Camera-type eye (tissue), 1 donor: Measurements from ENCODE around the gene MT1G. TPM values are rescaled to one million over a fixed set of nuclear protein-coding genes. Genes with fewer than 3 reads are reported as not detected.

Experiments used
- total RNA-seq: library from RNA; depleted of rRNA; stranded (reverse); fragments of >200 nt; gene quantifications from one replicate; pipeline ENCODE4 v1.2.3, GENCODE V29; 2014

MT1G gene
- not detected for total RNA-seq

GRCh38 chr16:56667581-56668571 lies at the start of gene MT1G:
TSS of gene MT1G (minus strand) at chr16:56668065. CDS start at chr16:56667993, 72 bp downstream.

GRCh38 chr16:56681939-56682702 lies 14.3 kb upstream of the MT1G start, which contains the start of gene MT1X:
TSS of gene MT1X (plus strand) at chr16:56682470. CDS start at chr16:56682541, 71 bp downstream.

DNA sequence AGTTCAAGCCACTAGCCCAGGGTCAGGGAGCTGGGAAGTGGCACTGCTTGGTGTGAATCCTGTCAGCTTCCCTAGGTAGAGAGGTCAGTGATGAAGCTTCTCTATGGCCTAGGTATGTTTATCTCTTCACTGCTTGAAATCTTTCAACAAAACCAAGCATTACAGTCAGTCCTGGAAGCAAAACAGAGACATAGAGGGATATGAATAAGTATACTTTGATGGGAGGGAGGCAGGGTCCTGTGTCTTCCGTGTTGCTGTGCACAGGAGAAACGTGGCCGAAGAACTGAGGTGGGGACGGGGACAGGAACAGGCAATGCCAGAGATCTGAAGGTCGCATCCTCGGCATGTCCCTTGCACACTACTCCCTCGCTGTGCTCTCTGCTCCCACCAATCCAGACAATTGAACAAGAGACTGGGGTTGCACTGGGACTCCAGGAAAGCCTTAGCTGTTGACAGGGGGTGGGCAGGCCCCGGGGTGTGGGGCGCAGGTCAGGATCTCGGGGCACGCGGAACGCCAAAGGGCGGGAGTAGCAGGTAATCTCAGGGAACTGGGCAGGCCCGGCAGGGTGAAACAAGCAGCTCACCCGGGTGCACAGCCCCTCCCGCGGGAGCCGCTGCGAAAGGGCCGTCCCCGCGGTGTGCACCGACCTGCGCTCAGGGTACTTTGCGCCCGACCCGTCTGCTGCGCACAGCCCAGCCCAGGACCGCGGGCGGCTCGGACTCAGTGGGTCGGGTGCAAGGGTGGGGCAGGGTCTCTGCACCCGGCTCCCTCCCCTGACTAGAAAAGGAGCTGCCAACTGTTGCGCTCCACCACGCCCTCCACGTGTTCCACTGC lies 1.4 kb upstream of the MT1G start, which contains the start of gene MT1H:
TSS of gene MT1H (plus strand) at position 810 of the 835 bp plus-strand sequence. CDS start 71 bp downstream, outside the sequence.

DNA sequence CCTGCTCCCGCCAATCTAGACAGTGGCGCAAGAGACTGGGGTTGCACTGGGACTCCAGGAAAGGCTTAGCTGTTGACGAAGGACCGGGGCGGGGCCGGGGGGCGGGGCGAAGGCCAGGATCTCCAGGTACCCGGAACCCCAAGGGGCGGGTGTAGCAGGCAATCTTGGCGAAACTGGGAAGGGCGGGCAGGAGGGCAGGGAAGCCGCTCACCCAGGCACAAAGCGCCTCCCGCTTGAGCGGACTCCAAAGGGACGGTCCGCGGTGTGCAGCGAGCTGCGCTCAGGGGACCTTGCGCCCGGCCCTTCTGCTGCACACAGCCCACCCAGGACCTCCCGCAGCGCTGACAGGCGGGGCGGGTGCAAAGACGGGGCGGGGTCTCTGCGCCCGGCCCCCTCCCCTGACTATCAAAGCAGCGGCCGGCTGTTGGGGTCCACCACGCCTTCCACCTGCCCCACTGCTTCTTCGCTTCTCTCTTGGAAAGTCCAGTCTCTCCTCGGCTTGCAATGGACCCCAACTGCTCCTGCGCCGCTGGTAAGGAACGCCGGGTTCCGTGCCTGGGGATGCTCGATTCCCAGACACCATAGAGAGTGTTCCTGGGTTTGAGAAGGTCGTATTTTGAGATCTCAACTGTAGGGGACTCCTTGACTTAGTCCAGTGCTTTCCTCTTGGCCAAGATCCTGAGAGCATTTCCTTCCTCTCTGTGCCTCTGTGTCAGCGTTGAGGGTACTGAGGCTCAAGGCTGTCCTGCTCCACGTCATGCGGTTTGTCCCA lies 10.1 kb downstream of the MT1G start, which contains the start of gene MT1F:
TSS of gene MT1F (plus strand) at position 405 of the 772 bp plus-strand sequence. CDS start at position 505, 100 bp downstream.

DNA sequence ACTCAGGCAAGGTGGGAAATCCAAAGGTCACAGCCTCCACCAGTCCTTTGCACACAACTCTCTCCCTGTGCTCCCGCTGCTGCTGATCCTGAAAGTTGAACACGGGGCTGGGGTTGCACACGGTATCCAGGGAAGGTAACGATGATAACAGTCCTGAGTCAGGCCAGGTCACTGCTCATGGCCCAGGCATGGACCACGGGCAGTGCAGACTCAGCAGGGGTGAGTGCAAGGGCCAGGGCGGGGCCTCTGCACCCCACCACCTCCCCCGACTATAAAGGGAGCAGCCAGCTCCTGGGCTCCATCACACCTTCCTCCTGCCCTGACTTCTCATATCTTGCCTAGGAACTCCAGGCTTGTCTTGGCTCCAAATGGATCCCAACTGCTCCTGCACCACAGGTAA lies 16.3 kb downstream of the MT1G start, which contains the start of gene MT1B:
TSS of gene MT1B (plus strand) at position 301 of the 400 bp plus-strand sequence. CDS start at position 369, 68 bp downstream.

DNA sequence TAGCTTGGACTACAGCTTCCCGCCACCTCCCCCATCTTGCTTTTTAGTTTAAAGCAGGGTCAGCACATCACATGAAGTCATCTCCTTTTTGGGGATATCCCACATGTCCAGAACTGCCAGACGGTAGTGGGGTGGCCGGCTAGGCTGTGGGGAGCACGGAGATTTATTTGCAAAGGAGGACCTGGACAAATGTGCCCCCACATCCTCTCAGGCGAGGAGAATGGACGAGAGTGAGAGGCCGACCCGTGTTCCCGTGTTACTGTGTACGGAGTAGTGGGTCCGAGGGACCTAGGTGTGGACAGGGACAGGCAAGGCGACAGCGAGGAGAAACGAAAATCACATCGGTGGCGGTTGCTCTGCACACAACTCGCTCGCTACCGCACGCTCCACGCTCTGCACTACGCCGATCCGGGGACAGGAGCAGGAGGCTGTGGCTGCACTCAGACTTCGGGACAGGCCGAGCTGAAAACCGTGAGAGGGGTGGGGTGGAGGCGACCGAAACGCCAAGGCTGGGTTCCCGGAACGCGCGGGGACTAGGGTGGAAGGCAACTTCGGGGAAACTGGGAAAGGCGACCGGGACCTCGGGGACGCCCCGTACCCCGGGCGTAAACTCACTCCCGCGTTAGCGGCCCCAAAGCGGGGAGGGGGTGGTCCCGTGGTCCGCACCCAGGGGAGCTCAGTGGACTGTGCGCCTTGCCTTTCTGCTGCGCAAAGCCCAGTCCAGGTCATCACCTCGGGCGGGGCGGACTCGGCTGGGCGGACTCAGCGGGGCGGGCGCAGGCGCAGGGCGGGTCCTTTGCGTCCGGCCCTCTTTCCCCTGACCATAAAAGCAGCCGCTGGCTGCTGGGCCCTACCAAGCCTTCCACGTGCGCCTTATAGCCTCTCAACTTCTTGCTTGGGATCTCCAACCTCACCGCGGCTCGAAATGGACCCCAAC lies 29.8 kb downstream of the MT1G start, which contains the start of gene MT1A:
TSS of gene MT1A (plus strand) at position 853 of the 937 bp plus-strand sequence. CDS start at position 926, 73 bp downstream.

GRCh38 chr16:56632156-56632847 lies 35.6 kb downstream of the MT1G start, which contains the start of gene MT1M:
TSS of gene MT1M (plus strand) at chr16:56632659. CDS start at chr16:56632732, 73 bp downstream.

GRCh38 chr16:56625140-56625942 lies 42.5 kb downstream of the MT1G start, which contains the start of gene MT1E:
TSS of gene MT1E (plus strand) at chr16:56625781. CDS start at chr16:56625852, 71 bp downstream.

Other genes with a start within 250 kb of the MT1G start
- 170 TPM for gene AMFR, start 242.5 kb downstream of the MT1G start, total RNA-seq
- gene NUDT21, start 216.7 kb downstream of the MT1G start, total RNA-seq = 129 TPM
- gene OGFOD1, start 216.5 kb downstream of the MT1G start, total RNA-seq = 70.2 TPM
- gene BBS2, start 148.0 kb downstream of the MT1G start, total RNA-seq = 97.5 TPM
- not detected for gene MT4, start 103.0 kb downstream of the MT1G start, total RNA-seq
- not detected for gene MT3, start 78.5 kb downstream of the MT1G start, total RNA-seq
- gene MT2A, start 59.5 kb downstream of the MT1G start, total RNA-seq = 2.6 TPM
- 3.1 TPM for gene MT1E, start 42.3 kb downstream of the MT1G start, total RNA-seq
- not detected for gene MT1M, start 35.4 kb downstream of the MT1G start, total RNA-seq
- not detected for gene MT1A, start 29.4 kb downstream of the MT1G start, total RNA-seq
- not detected for gene MT1B, start 16.2 kb downstream of the MT1G start, total RNA-seq
- gene MT1F, start 10.1 kb downstream of the MT1G start, total RNA-seq = 0.77 TPM
- not detected for gene MT1H, start 1.7 kb upstream of the MT1G start, total RNA-seq
- 28.3 TPM for gene MT1X, start 14.4 kb upstream of the MT1G start, total RNA-seq
- 81.0 TPM for gene NUP93, start 62.1 kb upstream of the MT1G start, total RNA-seq
- gene SLC12A3, start 197.1 kb upstream of the MT1G start, total RNA-seq = not detected